T-helper 1 cell (primary cell): ENCODE data around the gene NAPSA.
"Not testable (repeated sequence)": the region's sequence is repeated elsewhere in the genome, so short reads cannot be mapped to it uniquely, and the experiment has no call there.

Experiments
- DNase-seq, 5 donors: peaks; one replicate each; pipeline ENCODE4 v3.0.0-alpha.2; 2012 to 2020
- total RNA-seq, 4 donors: gene quantifications; one replicate each; lab custom pipeline; 2026; lab: John Stamatoyannopoulos, UW

NAPSA gene
- total RNA-seq: 0.71 to 2.4 (median 1.5) reads per million in 4 donors

DNA sequence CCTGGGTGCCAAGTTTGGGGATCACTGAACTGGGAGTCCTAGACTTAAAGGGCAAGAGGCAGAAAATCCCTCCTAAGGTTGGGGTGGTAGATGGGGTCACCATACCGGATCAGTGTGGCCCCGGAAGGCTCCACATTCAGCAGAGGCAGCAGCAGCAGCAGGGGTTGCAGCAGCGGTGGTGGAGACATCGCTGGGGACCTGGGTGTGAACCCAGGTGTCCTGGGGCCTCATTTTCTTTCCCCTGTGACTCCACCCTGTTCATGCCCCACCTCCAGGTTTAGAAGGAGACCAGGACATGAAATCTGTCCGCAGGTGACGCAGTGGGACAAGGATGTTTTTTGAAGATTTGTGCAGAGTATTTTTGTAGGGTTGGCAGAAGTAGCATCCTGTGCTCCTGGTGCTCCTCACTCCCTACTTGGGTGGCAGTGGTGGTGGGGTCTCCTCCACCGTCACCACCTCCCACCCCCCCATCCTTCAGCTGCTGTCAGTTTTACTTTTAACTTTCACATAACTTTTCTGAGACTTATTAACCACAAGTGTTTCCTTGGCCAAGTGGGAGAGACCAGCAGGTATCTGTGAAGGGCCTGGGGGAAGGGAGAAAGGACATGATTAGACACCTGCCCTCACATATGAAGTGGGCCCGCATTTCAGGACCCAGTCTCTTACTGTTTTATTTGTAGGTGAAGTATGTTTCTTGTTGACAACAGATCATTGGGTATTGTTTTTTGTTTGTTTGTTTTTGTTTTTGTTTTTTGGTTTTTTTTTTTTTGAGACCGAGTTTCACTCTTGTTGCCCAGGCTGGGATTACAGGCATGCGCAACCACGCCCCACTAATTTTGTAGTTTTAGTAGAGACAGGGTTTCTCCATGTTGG, at the start of gene NAPSA:
Gene NAPSA (minus strand): TSS at position 206 of the 873 bp plus-strand sequence. CDS start 18 bp downstream, at position 188.
- no peak for DNase-seq

DNA sequence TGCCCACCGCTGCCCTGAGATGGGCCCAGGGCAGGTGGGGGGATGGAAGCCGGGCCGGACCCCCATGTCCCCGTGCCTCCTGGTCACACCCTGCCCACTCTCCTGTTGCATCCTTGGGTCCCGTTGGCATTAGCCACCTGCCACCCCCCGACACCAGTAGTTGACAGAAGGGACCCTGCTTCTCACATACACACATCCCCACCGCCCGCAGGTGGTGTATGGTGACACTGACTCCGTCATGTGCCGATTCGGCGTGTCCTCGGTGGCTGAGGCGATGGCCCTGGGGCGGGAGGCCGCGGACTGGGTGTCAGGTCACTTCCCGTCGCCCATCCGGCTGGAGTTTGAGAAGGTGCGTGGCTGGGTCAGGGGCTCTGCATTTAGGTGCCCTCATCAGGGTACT, 48.1 kb upstream of the NAPSA start:
- DNase-seq: no peak

DNA sequence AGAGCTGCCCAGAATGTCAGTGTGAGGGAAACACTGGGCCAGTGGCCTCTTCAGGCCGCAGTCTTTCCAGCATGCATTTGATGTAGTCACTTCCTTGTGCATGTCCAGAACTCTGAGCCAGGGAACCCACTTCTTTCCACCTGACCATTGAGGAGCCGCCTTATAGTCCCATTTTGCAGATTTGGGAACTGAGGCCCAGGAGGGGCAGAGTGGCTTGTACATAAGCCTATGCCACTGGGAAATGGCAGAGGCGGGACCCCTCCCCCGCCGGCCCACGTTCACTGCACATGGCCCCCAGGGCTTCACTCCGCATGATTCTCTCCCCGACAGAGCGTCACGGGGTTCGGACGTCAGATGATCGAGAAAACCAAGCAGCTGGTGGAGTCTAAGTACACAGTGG, 47.7 kb upstream of the NAPSA start:
- DNase-seq: no peak

DNA sequence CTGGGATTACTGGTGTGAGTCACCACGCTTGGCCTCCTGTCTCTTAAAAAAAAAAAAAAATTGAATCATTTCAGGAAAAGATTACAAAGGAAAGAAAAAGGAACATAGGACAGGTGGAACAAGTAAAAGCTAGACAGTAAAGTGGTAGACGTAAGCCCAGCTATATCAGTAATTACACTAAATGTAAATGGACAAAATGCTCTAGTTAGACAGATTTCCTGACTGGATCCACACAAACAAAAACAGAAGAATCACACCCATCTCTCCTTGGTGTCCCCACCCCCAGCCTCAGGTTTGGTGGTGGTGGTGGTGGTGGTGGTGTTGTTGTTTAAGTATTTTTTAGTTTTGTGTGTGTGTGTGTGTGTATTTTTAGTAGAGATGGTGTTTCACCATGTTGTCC, 47.0 kb upstream of the NAPSA start:
- DNase-seq: no peak

DNA sequence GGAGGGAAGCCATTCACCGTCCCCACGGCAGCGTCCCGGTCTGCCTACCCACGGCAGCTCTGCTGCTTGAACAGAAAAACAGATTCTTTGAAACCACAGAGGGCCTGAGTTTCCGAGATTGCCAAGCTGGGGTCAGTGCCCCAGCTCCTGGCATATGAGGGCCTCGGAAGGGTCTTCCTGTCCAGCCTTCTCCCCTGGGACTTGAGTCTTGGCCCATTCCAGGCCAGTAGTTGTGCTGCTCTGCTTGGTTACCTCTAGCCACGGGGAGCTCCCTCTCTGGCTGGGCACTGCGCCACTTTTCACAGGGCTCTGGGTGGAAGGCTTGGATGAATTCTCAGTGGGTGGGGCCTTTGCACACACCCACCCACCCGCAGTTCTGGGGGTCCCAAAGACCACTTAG, 44.7 kb upstream of the NAPSA start:
- no peak for DNase-seq

DNA sequence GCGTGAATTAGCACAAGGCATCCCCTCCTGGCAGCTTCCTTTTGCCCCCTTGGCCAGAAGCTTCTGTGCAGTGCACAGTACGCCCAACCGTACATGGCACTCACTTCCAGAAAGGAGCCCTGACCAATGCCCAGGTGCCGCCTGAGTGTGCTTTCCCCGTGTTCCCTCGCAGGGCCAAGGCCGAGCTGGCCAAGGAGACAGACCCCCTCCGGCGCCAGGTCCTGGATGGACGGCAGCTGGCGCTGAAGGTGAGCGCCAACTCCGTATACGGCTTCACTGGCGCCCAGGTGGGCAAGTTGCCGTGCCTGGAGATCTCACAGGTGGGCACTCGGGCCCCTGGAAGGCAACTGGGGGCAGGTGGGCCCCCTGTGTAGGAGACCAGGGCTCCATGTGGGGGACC, 43.9 kb upstream of the NAPSA start:
- no peak for DNase-seq

DNA sequence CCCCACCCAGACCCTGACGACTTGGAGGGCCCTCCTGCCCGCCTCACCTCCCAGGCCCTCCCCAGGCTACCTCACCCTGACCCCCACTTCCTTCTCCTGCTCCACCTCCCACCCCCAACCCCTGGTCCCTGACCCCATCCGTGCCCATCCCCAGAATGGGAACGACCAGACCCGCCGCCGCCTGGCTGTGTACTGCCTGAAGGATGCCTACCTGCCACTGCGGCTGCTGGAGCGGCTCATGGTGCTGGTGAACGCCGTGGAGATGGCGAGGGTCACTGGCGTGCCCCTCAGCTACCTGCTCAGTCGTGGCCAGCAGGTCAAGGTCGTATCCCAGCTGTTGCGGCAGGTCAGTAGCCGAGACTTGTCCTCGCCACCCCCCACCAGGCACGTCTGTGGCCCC, 41.4 kb upstream of the NAPSA start:
- no peak for DNase-seq

DNA sequence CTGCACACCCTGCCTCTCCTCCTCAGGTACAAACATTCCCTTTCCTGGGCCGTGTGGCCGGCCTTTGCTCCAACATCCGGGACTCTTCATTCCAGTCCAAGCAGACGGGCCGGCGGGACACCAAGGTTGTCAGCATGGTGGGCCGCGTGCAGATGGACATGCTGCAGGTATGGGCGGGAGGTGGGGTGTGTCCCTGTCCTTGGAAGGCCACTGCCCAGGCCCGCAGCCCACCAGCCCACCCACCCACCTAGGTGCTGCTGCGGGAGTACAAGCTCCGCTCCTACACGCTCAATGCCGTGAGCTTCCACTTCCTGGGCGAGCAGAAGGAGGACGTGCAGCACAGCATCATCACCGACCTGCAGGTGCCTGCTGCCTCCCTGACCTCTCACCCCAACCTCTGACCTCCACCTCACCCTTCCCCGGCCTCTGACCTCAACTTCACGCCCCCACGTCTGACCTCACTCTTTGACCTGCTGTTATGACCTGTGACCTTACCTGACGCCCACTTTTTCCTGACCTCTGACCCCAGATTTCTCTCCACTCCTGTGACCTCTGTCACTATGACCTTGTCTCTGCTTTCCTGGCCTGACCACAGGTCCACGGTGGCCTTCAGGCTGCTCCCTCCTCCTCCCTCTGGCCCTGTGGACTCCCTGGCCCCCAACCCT, 40.8 kb upstream of the NAPSA start:
- DNase-seq: no peak

DNA sequence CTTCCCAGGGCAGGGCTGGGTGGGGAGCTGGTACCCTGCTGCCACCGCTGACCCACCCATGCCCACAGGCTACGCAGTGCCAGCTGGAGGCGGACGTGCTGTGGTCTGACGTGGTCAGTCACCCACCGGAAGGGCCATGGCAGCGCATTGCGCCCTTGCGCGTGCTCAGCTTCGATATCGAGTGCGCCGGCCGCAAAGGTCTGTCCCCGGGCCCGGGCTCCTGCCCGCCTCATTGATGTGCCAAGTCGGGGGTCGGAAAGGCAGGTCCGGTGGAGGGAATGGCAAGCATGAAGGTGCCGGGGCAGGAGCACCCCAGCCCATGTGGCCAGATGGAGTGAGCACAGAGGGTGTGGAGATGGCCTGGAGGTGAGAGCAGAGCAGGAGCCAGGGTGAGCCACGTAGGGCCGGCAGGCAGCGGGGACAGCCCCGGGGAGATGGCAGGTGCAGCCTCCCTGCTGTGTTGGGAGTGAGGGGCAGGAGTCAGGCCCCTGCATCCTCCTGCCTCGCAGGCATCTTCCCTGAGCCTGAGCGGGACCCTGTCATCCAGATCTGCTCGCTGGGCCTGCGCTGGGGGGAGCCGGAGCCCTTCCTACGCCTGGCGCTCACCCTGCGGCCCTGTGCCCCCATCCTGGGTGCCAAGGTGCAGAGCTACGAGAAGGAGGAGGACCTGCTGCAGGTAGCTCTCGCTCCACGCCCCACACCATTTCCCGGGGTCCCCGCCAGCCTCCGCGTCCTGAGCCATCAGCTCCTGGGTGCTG, 37.3 kb upstream of the NAPSA start:
- DNase-seq: no peak

DNA sequence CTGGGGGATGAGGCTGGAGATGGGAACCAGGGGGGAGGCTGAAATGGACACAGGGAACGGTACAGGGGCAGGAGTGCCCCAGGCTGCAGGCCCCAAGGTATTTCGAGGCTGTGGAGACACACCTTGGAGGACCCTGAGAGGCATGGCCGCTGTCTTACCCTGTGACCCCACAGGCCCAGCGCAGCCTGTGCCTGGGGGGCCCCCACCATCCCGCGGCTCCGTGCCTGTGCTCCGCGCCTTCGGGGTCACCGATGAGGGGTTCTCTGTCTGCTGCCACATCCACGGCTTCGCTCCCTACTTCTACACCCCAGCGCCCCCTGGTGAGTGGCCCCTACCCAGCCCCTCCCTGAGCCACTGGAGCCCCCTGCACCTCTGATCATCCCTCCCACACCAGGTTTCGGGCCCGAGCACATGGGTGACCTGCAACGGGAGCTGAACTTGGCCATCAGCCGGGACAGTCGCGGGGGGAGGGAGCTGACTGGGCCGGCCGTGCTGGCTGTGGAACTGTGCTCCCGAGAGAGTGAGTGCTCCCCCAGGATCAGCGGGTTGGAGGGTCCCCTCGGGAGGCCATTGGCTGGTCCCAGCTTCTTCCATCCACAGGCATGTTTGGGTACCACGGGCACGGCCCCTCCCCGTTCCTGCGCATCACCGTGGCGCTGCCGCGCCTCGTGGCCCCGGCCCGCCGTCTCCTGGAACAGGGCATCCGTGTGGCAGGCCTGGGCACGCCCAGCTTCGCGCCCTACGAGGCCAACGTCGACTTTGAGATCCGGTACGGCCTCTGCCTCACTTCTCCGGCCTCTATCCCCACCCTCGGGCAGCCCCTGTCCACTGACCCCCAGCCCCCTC, 36.4 kb upstream of the NAPSA start:
- no peak for DNase-seq

DNA sequence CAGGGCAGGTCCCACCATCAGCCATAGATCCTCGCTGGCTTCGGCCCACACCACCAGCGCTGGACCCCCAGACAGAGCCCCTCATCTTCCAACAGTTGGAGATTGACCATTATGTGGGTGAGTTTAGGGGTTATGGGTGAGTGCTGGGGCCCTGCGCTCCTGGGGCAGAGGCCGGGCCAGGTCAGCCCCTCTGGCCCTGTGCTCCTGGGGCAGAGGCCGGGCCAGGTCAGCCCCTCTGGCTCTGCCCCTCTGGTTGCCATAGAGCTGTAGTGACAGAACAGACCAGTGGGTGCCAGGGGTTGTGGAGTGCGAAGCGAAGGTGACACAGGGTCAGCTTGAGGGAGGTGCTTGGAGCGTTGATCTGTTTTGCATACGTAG, 33.9 kb upstream of the NAPSA start:
- no peak for DNase-seq

DNA sequence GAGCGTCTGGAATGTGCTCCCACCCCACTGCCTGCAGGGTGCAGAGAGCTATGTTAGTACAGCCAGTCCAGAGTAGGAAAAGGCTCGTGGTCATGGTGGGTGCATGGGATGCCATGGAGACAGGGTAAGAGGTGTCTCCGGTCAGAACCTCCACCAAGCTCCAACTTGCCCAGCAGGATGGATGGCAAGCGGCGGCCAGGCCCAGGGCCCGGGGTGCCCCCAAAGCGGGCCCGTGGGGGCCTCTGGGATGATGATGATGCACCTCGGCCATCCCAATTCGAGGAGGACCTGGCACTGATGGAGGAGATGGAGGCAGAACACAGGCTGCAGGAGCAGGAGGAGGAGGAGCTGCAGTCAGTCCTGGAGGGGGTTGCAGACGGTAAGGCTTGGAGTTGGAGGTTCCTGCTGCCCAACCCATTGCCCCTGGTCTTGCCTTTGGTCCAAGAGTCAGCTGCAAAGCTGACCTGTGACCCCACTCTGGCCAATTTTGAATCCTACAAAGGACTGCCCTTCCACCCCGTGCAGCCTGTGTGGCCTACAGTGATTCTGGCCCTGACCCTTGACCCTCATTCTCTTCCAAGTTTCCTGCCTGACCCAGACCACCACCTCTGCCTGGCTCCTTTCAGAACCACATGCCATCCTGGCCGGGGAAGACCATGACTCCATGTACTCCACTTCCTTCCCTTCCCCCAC, 33.4 kb upstream of the NAPSA start:
- DNase-seq: no peak

DNA sequence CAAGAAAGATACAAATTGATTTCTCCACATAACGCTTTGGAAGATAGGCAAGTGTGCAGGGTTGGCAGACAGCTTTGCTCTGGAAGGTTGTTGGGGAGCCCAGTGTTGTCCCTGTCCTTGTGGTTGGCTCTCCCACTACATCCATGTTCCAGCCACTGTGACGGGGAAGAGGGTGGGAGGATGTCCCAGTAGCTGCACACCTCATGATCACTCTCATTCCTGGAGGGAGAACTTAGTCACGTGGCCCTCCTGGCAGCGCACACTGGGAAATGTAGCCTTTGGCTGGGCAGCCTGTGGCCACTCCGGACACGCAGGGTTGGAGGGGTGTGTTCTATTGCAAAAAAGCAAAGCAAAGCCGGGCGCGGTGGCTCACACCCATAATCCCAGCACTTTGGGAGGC, 28.6 kb upstream of the NAPSA start:
- DNase-seq: no peak

DNA sequence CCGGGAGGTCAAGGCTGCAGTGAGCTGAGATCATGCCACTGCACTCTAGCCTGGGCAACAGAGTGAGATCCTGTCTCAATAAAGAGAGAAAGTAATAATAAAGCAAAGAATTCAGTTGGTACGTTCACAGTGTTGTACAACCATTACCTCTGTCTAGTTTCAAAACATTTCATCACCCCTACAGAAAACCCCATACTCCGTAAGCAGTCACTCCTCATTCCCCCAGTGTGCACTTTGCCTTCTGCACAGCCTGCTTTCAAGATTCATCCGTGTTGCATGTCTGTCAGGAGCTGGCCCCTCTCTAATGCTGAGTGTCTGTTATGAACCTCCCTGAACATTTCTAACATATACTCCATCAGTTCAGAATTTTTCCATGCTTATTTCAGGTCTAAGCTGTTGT, 28.1 kb upstream of the NAPSA start:
- no peak for DNase-seq

DNA sequence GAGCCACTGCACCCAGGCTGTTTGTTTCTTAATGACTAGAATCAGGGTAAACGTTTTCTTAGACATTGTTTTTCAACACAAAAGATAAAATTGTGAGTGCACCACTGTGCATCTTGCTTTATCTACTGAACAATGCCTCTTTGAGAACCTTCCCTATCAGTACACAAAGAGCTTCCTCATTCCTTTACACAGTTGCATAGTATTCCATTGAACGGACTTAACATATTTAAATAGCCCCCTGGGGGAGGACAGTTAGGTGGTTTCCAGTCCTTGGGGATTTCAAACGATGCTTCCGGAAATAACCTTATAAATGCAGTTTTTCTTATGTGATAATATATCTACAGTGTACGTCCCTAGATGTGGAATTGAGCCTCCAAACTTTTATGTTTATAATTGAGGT, 27.3 kb upstream of the NAPSA start:
- DNase-seq: no peak

DNA sequence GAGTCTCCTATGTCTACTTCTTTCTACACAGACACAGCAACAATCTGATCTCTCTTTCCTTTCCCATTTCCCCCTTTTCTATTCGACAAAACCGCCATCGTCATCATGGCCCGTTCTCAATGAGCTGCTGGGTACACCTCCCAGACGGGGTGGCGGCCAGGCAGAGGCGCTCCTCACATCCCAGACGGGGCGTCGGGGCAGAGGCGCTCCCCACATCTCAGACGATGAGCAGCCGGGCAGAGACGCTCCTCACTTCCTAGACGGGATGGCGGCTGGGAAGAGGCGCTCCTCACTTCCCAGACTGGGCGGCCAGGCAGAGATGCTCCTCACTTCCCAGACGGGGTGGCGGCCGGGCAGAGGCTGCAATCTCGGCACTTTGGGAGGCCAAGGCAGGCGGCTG, 25.5 kb upstream of the NAPSA start:
- not testable (repeated sequence) for DNase-seq

DNA sequence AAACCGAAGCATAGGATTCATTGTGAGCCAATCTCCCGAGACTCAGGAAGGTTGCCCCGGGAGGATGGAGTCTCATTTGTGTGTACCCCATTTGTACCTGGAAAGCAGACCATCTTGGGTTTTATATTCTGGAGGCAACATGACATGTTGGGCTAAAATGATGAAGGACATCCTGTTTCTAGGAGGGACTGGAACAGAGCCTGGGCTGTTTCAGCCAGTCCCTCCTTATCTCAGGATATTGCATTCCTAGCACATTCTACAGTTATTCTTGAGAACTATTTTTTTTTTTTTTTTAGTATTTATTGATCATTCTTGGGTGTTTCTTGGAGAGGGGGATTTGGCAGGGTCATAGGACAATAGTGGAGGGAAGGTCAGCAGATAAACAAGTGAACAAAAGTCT, 24.9 kb upstream of the NAPSA start:
- not testable (repeated sequence) for DNase-seq

DNA sequence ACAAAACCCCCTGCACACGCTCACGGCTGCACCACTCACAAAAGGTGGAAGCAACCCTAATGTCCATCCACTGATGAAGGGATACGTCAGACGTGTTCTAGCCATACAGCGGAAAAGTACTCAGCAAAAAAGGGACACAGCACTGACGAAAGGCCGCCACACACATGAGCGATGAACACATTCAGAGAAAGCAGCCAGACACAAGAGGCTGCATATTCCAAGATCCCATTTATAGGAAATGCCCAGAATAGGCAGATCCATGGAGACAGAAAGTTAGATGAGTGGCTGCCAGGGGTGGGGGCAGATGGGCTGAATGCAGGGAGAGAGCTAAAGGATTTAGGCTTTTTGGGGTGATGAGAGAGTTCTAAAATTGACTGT, 22.4 kb upstream of the NAPSA start:
- no peak for DNase-seq

DNA sequence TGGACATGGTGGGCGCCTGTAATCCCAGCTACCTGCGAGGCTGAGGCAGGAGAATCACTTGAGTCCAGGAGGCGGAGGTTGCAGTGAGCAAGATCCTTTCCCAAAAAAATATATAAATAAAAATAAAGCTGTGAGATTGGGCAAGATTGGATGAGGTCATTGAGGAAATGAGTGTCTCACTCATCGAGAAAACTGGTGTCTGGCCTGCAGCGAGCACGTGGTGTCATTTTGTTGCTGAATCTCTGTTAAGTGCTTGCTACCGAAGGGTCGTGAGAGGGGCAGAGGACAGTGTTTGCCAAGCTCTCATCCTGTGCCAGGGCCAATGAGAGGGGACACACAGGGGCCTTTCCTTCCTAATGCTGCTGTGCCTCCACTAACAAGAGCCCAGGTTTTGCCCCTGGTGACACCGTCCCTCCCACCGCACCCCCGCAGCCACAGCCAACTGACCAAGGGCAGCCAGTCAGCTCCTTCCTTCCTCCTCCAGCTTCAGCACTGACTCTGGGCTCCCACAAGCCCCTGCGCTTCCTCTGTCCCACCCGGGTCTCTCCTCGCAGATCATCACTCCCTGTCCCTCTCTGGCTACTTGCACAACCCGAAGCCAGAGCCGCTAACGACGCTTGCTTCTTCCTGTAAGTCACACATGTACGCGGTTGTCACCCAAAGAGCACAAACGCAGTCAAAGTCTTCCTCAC, 21.9 kb upstream of the NAPSA start:
- no peak for DNase-seq

DNA sequence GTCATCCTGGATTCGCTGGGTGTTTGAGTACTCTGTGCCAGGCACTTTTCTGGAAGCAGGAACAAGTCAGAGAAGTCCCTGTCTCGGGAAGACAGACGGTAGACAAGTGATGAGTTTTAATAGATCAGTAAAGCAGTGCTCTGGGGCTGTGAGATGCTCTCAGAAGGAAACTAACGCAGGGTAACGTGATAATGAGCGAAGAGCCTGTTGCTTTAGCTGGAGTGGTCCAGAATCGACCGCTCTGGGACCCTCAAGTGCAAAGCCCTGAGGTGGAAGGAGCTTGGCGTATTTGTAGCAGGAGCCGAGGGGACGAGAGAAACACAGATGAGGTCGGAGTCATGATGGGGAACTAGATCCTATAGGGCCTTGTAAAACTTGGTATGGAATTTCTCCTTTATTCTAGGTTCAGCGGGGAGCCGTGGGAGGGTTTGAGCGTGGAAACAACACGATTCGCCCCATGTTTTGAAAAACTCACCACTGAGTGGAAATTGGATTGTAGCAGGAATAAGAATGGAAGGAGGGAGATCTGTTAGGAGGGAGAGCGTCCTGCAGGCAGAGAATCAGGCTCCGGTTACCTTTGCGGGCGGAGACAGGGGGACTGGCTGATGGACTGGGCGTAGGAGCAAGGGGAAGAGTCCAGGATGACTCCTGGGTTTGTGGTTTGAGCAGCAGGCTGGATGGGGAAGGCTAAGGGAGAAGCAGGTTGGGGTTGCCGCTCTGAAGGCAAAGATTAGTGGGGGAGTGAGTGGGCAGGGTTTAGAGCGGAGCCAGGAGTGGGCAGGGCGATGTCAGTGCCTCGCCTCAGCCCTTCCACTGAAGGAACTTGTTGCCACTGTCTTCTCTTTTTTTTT, 19.5 kb upstream of the NAPSA start:
- DNase-seq: no peak
